CD4-positive, CD25-positive, alpha-beta regulatory T cell (primary cell): ENCODE data around the gene KCNH2. TPM values are rescaled to one million over a fixed set of nuclear protein-coding genes. Genes with fewer than 3 reads are reported as not detected.

Experiments
- ATAC-seq, 2 donors: fragments of 150-1000 bp; cut with Tn5 transposase; one replicate each; pipeline ENCODE4 v1.10.0; 2021; ENCODE audit warnings: low read depth in 2 of 2, moderate number of reproducible peaks in 2 of 2, moderate library complexity in 1 of 2
- DNase-seq, 3 donors: peaks; one replicate each; pipeline versions ENCODE4 v3.0.0 to v3.0.0-alpha.2; 2012 to 2022; ENCODE audit warnings: mixed read lengths in 1 of 3
- H3K27ac ChIP-seq: one replicate; pipeline ENCODE4 v1.7.0; 2013; ENCODE audit warnings: mild to moderate bottlenecking, low read length; ENCODE audit not compliant: insufficient read depth, poor library complexity, severe bottlenecking
- H3K27me3 ChIP-seq: one replicate; pipeline ENCODE4 v1.7.0; 2013; ENCODE audit warnings: low read length; ENCODE audit not compliant: control insufficient read depth, insufficient read depth
- H3K36me3 ChIP-seq: one replicate; pipeline ENCODE4 v1.7.0; 2013; ENCODE audit warnings: mild to moderate bottlenecking, low read length, moderate library complexity; ENCODE audit not compliant: control insufficient read depth, insufficient read depth
- H3K4me1 ChIP-seq: 2 replicates; pipeline ENCODE4 v1.7.0; 2013; ENCODE audit warnings: mild to moderate bottlenecking, low read length; ENCODE audit not compliant: insufficient read depth, control insufficient read depth, poor library complexity, severe bottlenecking
- H3K4me3 ChIP-seq: one replicate; pipeline ENCODE4 v1.7.0; 2013; ENCODE audit warnings: low read depth, mild to moderate bottlenecking, low read length, moderate library complexity
- H3K9me3 ChIP-seq, 2 experiments: 1 replicate in 1 of 2; 2 replicates in 1 of 2; pipeline ENCODE4 v1.7.0; 2013; ENCODE audit warnings: low read length in 2 of 2, mild to moderate bottlenecking in 1 of 2, moderate library complexity in 1 of 2; ENCODE audit not compliant: control insufficient read depth in 2 of 2
- H3K27ac Mint-ChIP-seq, 3 donors: one replicate each; pipeline ENCODE4 v1.8.0; 2020 to 2022; ENCODE audit warnings: mild to moderate bottlenecking in 3 of 3, mixed read lengths in 3 of 3, moderate library complexity in 2 of 3
- H3K27me3 Mint-ChIP-seq: one replicate; pipeline ENCODE4 v1.8.0; 2022; ENCODE audit warnings: mild to moderate bottlenecking, mixed read lengths
- H3K36me3 Mint-ChIP-seq: one replicate; pipeline ENCODE4 v1.8.0; 2020; ENCODE audit warnings: mixed read lengths
- H3K4me1 Mint-ChIP-seq, 4 donors: one replicate each; pipeline ENCODE4 v1.8.0; 2020 to 2022; ENCODE audit warnings: mixed read lengths in 4 of 4, mild to moderate bottlenecking in 1 of 4
- H3K4me3 Mint-ChIP-seq, 4 donors: one replicate each; pipeline ENCODE4 v1.8.0; 2020 to 2022; ENCODE audit warnings: mild to moderate bottlenecking in 4 of 4, mixed read lengths in 4 of 4, moderate library complexity in 3 of 4
- H3K9me3 Mint-ChIP-seq, 7 donors: one replicate each; pipeline ENCODE4 v1.8.0; 2020 to 2022; ENCODE audit warnings: mixed read lengths in 7 of 7, mild to moderate bottlenecking in 3 of 7, moderate library complexity in 2 of 7
- polyA plus RNA-seq, 4 donors: library from polyadenylated mRNA; unstranded; fragments of 300-500 nt; fragmentation: Illumina TruSeq; gene quantifications; one replicate each; pipeline ENCODE4 v1.2.3, GENCODE V29; 2021
- total RNA-seq: library from RNA; stranded (reverse); gene quantifications from one replicate; pipeline ENCODE4 v1.2.3, GENCODE V29; 2022

KCNH2 gene
- total and polyA plus RNA-seq, 5 donors from 2014 or later = 0.83 to 3.5 (median 1.6) TPM

DNA sequence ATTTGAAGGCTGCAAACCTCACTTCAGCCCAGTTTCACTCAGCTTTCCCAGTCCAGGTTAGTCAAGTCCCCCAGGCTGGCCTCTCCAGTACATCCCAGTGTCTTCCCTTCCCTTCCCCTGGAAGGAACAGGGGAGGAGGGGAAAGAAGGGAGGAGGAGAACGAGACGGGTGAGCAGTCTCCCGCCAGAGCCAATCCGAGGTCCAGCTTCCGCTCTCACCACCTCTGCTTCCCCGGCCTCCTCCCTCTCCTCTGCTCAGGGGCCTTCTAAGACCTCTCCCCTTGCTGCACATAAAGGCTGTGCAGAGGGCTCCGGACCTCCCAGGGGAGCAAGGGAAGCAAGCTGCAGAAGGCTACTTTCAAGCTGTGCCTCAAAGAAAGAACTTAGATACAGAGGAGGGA is 42.1 kb upstream of the KCNH2 start:
- Mint-ChIP-seq H3K4me3 (peak overlapping the region in 2 of 4 donors; percentile 79 to 89), H3K9me3 (peaks cover 0 to 3% (median 0%) of the 10 kb centered on the region in 7 donors), H3K36me3 (peaks cover 3% of the 10 kb centered on the region), H3K27me3 (peaks cover 44% of the 10 kb centered on the region), H3K27ac (peak overlapping the region in 1 of 3 donors; percentile 26), H3K4me1 (peaks cover 9 to 44% (median 25%) of the 10 kb centered on the region in 4 donors)
- Histone ChIP-seq H3K27ac (no peak overlapping the region), H3K27me3 (peaks cover 5% of the 10 kb centered on the region), H3K4me3 (no peak overlapping the region), H3K9me3 (no peaks in the 10 kb centered on the region), H3K4me1 (peaks cover 37% of the 10 kb centered on the region), H3K36me3 (no peaks in the 10 kb centered on the region)
- DNase-seq (no peak), ATAC-seq (no peak)

DNA sequence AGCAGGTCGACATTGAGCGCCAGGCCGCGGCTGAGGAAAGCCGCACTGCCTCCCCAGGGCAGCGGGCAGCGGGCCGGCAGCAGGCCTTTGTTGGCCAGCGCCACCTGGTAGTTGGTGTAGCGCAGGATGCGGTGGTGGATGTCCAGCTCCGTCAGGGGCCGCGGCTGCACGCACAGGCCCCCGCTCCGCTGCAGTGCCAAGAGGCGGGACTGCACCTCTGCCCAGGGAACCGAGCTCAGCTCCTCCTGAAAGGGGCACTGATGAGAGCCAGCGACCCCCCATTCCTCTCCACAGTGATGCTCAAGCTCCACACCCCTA is 41.0 kb upstream of the KCNH2 start:
- H3K36me3 ChIP-seq = no peaks in the 10 kb centered on the region
- Mint-ChIP-seq H3K27ac (peak overlapping the region in 1 of 3 donors; percentile 87), H3K9me3 (peaks cover 0 to 3% (median 0%) of the 10 kb centered on the region in 7 donors), H3K36me3 (peaks cover 7% of the 10 kb centered on the region), H3K27me3 (peaks cover 41% of the 10 kb centered on the region), H3K4me3 (peak overlapping the region; percentile 80 to 91 (median 85)), H3K4me1 (peaks cover 18 to 55% (median 35%) of the 10 kb centered on the region in 4 donors)
- no peak overlapping the region for H3K4me3 ChIP-seq
- no peak for DNase-seq
- no peak overlapping the region for H3K27ac ChIP-seq
- ATAC-seq = no peak
- H3K4me1 ChIP-seq = peaks cover 48% of the 10 kb centered on the region
- no peaks in the 10 kb centered on the region for H3K9me3 ChIP-seq
- H3K27me3 ChIP-seq = peaks cover 5% of the 10 kb centered on the region

DNA sequence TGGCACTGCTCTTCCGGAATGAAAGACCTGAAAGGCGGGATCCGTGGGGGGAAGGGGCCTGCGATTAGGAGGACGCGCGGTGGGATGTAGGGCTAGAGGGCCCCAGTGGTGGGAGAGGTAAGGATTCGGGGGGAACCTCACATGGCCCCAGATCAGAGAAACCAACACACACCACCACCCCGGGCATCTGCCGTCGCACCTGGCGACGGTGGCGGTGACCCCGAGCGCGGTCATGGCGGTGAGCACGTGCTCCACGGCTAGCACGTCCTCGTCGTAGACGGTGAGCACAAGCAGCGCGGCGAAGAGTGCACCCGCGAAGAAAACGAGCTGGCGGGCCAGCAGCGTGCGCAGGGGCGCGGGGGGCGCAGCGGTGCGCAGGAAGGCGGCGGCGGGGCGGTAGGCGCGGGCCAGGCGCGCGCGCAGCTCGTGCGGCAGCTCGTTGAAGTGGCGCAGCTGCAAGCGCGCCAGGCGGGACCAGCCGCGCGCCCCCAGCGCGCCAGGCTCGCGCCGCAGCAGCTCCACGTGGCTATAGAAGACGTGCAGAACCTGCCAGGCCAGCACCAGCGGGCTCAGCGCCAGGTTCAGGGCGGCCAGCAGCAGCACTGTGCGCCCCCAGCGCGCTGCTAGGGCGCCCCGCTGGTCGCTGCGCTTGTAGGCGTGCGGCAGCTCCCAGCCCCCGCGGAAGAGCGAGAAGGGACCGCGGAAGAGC is 40.5 kb upstream of the KCNH2 start:
- Mint-ChIP-seq H3K27me3 (peaks cover 46% of the 10 kb centered on the region), H3K4me1 (peaks cover 19 to 60% (median 38%) of the 10 kb centered on the region in 4 donors), H3K9me3 (peaks cover 0 to 4% (median 0%) of the 10 kb centered on the region in 7 donors), H3K27ac (peak overlapping the region; percentile 89 to 95 (median 94)), H3K4me3 (peak overlapping the region; percentile 84 to 89 (median 89)), H3K36me3 (peaks cover 7% of the 10 kb centered on the region)
- H3K9me3 ChIP-seq = no peaks in the 10 kb centered on the region
- ATAC-seq (peak; percentile 37 to 39), DNase-seq (peak; percentile 42 to 62 (median 60))
- H3K4me3 ChIP-seq = no peak overlapping the region
- no peaks in the 10 kb centered on the region for H3K36me3 ChIP-seq
- peaks cover 5% of the 10 kb centered on the region for H3K27me3 ChIP-seq
- H3K27ac ChIP-seq = no peak overlapping the region
- H3K4me1 ChIP-seq = peaks cover 54% of the 10 kb centered on the region

DNA sequence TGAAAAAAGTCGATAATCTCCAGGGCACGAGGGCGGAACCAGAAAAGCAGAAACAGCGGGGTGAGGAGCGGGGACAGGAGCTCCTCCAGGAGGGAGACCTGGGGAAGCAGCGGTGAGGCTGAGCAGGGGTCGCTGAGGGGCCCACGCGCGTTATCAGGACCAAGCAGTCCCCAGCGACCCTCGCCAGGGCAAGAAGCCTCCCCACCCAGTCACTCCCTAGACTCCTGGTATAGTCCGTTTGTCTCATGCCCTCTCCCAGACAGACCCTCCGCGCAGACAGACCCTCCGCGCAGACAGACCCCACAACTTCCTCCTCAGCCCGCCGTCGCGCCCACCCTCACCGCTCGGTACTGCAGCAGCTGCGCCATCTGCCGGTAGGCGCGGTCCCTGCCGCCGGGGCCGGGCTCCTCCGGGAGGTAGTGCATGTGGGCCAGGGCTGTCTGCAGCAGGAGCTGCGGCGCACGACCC is 39.9 kb upstream of the KCNH2 start:
- H3K4me1 ChIP-seq = peaks cover 59% of the 10 kb centered on the region
- H3K27ac ChIP-seq = peak overlapping the region; percentile 63
- Mint-ChIP-seq H3K4me3 (peak overlapping the region; percentile 84 to 89 (median 89)), H3K27me3 (peaks cover 43% of the 10 kb centered on the region), H3K27ac (peak overlapping the region; percentile 89 to 95 (median 94)), H3K36me3 (peaks cover 7% of the 10 kb centered on the region), H3K4me1 (peaks cover 19 to 64% (median 38%) of the 10 kb centered on the region in 4 donors), H3K9me3 (peaks cover 0 to 4% (median 0%) of the 10 kb centered on the region in 7 donors)
- no peaks in the 10 kb centered on the region for H3K9me3 ChIP-seq
- peak overlapping the region; percentile 19 for H3K4me3 ChIP-seq
- ATAC-seq (peak; percentile 59 to 62), DNase-seq (peak; percentile 71 to 82 (median 80))
- H3K27me3 ChIP-seq = peaks cover 5% of the 10 kb centered on the region
- H3K36me3 ChIP-seq = no peaks in the 10 kb centered on the region

DNA sequence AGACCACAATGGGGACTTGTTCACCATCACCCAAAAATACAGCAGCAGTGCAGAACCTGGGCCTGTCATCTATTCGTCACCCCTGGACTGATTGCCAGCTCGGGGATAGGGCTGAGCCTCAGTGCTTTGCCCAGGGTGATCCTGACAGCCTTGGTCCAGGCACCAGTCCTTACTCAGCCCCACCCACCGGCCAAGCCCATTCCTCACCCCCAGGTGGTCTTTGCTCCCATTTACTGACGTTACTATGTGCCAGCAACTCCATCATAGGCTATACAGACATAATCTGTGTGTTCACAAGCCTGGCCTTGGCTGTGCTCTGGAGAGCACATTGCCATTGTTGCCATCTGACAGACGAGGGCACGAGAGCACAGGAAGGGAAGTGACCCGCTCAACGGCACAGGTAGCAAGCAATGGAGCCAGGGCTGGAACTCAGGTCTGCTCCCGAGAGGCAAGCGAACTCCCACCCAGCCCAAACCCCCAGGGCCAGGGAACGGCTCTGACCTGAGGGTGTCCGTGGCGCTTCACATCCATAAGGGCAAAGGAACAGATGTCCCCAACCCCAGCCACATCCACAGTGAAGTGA is 39.3 kb upstream of the KCNH2 start:
- ATAC-seq (no peak), DNase-seq (no peak)
- peak overlapping the region; percentile 84 to 89 (median 89) for H3K4me3 Mint-ChIP-seq
- peaks cover 0 to 4% (median 2%) of the 10 kb centered on the region in 7 donors for H3K9me3 Mint-ChIP-seq
- Histone ChIP-seq H3K27me3 (peaks cover 5% of the 10 kb centered on the region), H3K4me1 (peaks cover 65% of the 10 kb centered on the region), H3K36me3 (no peaks in the 10 kb centered on the region), H3K27ac (peak overlapping the region; percentile 63), H3K4me3 (no peak overlapping the region), H3K9me3 (no peaks in the 10 kb centered on the region)
- H3K27ac Mint-ChIP-seq = peak overlapping the region; percentile 89 to 95 (median 94)
- peaks cover 40% of the 10 kb centered on the region for H3K27me3 Mint-ChIP-seq
- peaks cover 19 to 69% (median 41%) of the 10 kb centered on the region in 4 donors for H3K4me1 Mint-ChIP-seq
- peaks cover 10% of the 10 kb centered on the region for H3K36me3 Mint-ChIP-seq

DNA sequence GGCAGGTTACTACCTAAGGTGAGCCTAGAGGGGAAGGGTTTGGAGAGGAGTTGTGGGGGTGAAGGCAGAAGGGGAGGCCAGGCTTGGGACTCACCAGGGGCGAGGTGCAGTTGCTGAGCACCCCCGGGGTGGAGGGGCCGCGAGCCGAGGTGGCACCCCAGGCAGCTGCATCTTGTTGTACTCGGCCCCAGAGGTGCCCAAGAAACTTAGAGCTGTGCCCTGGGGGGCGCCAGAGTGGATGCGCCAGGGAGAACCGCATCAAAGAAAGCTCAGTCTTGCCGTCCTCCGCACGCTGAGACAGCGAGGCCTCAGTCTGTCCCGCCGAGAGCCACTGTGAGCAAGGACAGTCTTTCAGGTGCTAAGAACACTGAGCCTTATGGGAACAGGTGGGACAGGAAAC is 38.8 kb upstream of the KCNH2 start:
- H3K27ac Mint-ChIP-seq = peak overlapping the region; percentile 82 to 95 (median 94)
- no peak overlapping the region for H3K27ac ChIP-seq
- ATAC-seq = no peak
- no peak overlapping the region for H3K4me3 ChIP-seq
- peak overlapping the region; percentile 28 to 89 (median 86) for H3K4me3 Mint-ChIP-seq
- peaks cover 5% of the 10 kb centered on the region for H3K27me3 ChIP-seq
- H3K9me3 ChIP-seq = no peaks in the 10 kb centered on the region
- H3K4me1 ChIP-seq = peaks cover 70% of the 10 kb centered on the region
- peaks cover 15% of the 10 kb centered on the region for H3K36me3 Mint-ChIP-seq
- no peak for DNase-seq
- peaks cover 19 to 75% (median 46%) of the 10 kb centered on the region in 4 donors for H3K4me1 Mint-ChIP-seq
- H3K9me3 Mint-ChIP-seq = peaks cover 0 to 4% (median 2%) of the 10 kb centered on the region in 7 donors
- peaks cover 40% of the 10 kb centered on the region for H3K27me3 Mint-ChIP-seq
- no peaks in the 10 kb centered on the region for H3K36me3 ChIP-seq

DNA sequence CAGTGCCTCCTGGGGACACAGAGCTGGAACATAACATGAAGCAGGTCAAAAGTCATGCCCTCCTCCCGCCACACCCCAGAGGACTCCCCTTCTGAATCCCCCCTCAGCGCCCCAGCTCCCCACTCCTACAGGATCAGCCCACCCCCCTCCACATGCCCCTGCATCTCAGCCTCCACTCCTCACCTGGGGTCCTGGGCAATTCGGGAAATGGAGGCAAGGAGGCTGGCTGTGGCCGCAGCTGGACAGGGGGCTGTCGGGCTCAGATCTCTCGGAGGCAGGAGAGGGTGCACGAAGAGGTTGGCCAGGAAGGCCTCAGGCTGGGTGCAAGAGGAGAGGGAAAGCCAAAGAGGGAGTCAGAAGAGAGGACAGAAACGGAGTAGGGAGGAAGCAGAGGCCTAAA is 38.4 kb upstream of the KCNH2 start:
- Mint-ChIP-seq H3K27me3 (peaks cover 40% of the 10 kb centered on the region), H3K27ac (peak overlapping the region; percentile 82 to 95 (median 94)), H3K36me3 (peaks cover 17% of the 10 kb centered on the region), H3K4me1 (peaks cover 19 to 79% (median 49%) of the 10 kb centered on the region in 4 donors), H3K9me3 (peaks cover 0 to 4% (median 2%) of the 10 kb centered on the region in 7 donors), H3K4me3 (peak overlapping the region; percentile 36 to 99 (median 66))
- Histone ChIP-seq H3K4me3 (no peak overlapping the region), H3K27ac (no peak overlapping the region), H3K9me3 (no peaks in the 10 kb centered on the region), H3K36me3 (no peaks in the 10 kb centered on the region), H3K4me1 (peaks cover 74% of the 10 kb centered on the region), H3K27me3 (peaks cover 5% of the 10 kb centered on the region)
- ATAC-seq = no peak
- DNase-seq = no peak
